HG02870 (cell line): ENCODE results near the gene PYDC1.
"Not testable (repeated sequence)": the region's sequence is repeated elsewhere in the genome, so short reads cannot be mapped to it uniquely, and the experiment has no call there.

Experiments
- ATAC-seq: cut with Tn5 transposase; IDR thresholded peaks from one replicate; pipeline ENCODE4 v1.9.1; 2021; ENCODE audit warnings: mild to moderate bottlenecking, moderate library complexity; ENCODE audit not compliant: unreplicated experiment

PYDC1 gene

GRCh38 chr16:31216422-31217135 is at the start of gene PYDC1:
Gene PYDC1 (minus strand): TSS chr16:31217135. CDS start chr16:31217028, 107 bp downstream.
- no peak for ATAC-seq

GRCh38 chr16:31265329-31266245 is 48.7 kb upstream of the PYDC1 start:
- ATAC-seq: peak; percentile 77

- ATAC-seq: no peak
Observed at GRCh38 chr16:31262084-31262483, 45.1 kb upstream of the PYDC1 start.

- ATAC-seq: no peak
Observed at GRCh38 chr16:31260136-31260931, 43.4 kb upstream of the PYDC1 start.

- no peak for ATAC-seq
Observed at GRCh38 chr16:31258366-31258765, 41.4 kb upstream of the PYDC1 start.

- ATAC-seq: no peak
Observed at GRCh38 chr16:31256466-31256865, 39.5 kb upstream of the PYDC1 start.

- ATAC-seq: no peak
Observed at GRCh38 chr16:31253642-31254045, 36.7 kb upstream of the PYDC1 start.

- ATAC-seq: no peak
Observed at GRCh38 chr16:31251435-31251834, 34.5 kb upstream of the PYDC1 start.

GRCh38 chr16:31250782-31251384 is 33.9 kb upstream of the PYDC1 start:
- ATAC-seq: no peak

- no peak for ATAC-seq
Observed at GRCh38 chr16:31248344-31248743, 31.4 kb upstream of the PYDC1 start.

- no peak for ATAC-seq
Observed at GRCh38 chr16:31246296-31246695, 29.4 kb upstream of the PYDC1 start.

GRCh38 chr16:31245598-31245997 is 28.7 kb upstream of the PYDC1 start:
- ATAC-seq: not testable (repeated sequence)

- no peak for ATAC-seq
Observed at GRCh38 chr16:31243734-31244670, 27.1 kb upstream of the PYDC1 start.

- ATAC-seq: no peak
Observed at GRCh38 chr16:31242206-31242605, 25.3 kb upstream of the PYDC1 start.

- no peak for ATAC-seq
Observed at GRCh38 chr16:31238041-31238440, 21.1 kb upstream of the PYDC1 start.

GRCh38 chr16:31229501-31229900 is 12.6 kb upstream of the PYDC1 start:
- ATAC-seq: no peak

- ATAC-seq: no peak
Observed at GRCh38 chr16:31228206-31228605, 11.3 kb upstream of the PYDC1 start.

GRCh38 chr16:31225193-31225592 is 8.3 kb upstream of the PYDC1 start:
- no peak for ATAC-seq

GRCh38 chr16:31224092-31224955 is 7.4 kb upstream of the PYDC1 start:
- ATAC-seq: no peak
